ENCODE results near the gene SLC38A3.

Gene SLC38A3

GRCh38 chr3:50203809-50204803 lies 965 bp upstream of the SLC38A3 start:
- no peak for DNase-seq (ENCODE audit: low read depth)
- H3K4me3 ChIP-seq (ENCODE audit: low read length) = no peak overlapping the region
- no peak for TF ChIP-seq CTCF (IDR thresholded peaks at IDR 0.05; ENCODE audit: insufficient read depth, low read depth, low read length, missing control alignments)

GRCh38 chr3:50205413-50206276 lies 574 bp downstream of the SLC38A3 start:
- DNase-seq (ENCODE audit: low read depth) = peak; percentile 52
- H3K4me3 ChIP-seq (ENCODE audit: low read length) = peak overlapping the region; percentile 15

GRCh38 chr3:50207359-50208042 lies 2.4 kb downstream of the SLC38A3 start:
- TF ChIP-seq CTCF (IDR thresholded peaks at IDR 0.05; ENCODE audit: insufficient read depth, low read depth, low read length, missing control alignments) = no peak
- DNase-seq (ENCODE audit: low read depth) = no peak
- no peak overlapping the region for H3K4me3 ChIP-seq (ENCODE audit: low read length)

More at GRCh38 chr3:50205413-50206276, 574 bp downstream of the SLC38A3 start:
- no peak for TF ChIP-seq CTCF (IDR thresholded peaks at IDR 0.05; ENCODE audit: insufficient read depth, low read depth, low read length, missing control alignments)

- no peak for TF ChIP-seq CTCF (IDR thresholded peaks at IDR 0.05; ENCODE audit: insufficient read depth, low read depth, low read length, missing control alignments)
These were observed 3.7 kb downstream of the SLC38A3 start for GRCh38 chr3:50208677-50209344.

GRCh38 chr3:50210176-50210509 lies 5.1 kb downstream of the SLC38A3 start:
- no peak for TF ChIP-seq CTCF (IDR thresholded peaks at IDR 0.05; ENCODE audit: insufficient read depth, low read depth, low read length, missing control alignments)
- no peak for DNase-seq (ENCODE audit: low read depth)
- H3K4me3 ChIP-seq (ENCODE audit: low read length) = no peak overlapping the region

More at GRCh38 chr3:50208677-50209344, 3.7 kb downstream of the SLC38A3 start:
- no peak overlapping the region for H3K4me3 ChIP-seq (ENCODE audit: low read length)
- no peak for DNase-seq (ENCODE audit: low read depth)
